Neural progenitor cell (in vitro differentiated cells): ENCODE data around the gene RNF220. TPM values are rescaled to one million over a fixed set of nuclear protein-coding genes. Genes with fewer than 3 reads are reported as not detected.

Source experiments
- DNase-seq: peaks from one replicate; pipeline ENCODE4 v3.0.0-alpha.2; 2016; ENCODE audit warnings: low spot score
- H2AFZ ChIP-seq: fragments of 200-600 bp; sonication (generic); replicated peaks from 2 replicates; pipeline ENCODE4 v1.6.1; 2016; ENCODE audit warnings: antibody characterized with exemption
- H3F3A ChIP-seq: fragments of 200-600 bp; sonication (generic); 2 replicates; pipeline ENCODE4 v1.6.1; 2016; ENCODE audit warnings: antibody characterized with exemption, low read depth
- H3K27ac ChIP-seq: fragments of 200-600 bp; sonication (generic); 2 replicates; pipeline ENCODE4 v1.5.1; 2016; ENCODE audit warnings: mild to moderate bottlenecking
- H3K27me3 ChIP-seq: fragments of 200-600 bp; sonication (generic); 2 replicates; pipeline ENCODE4 v1.6.1; 2016; ENCODE audit warnings: mild to moderate bottlenecking, moderate library complexity
- H3K36me3 ChIP-seq: fragments of 200-600 bp; sonication (generic); 2 replicates; pipeline ENCODE4 v1.5.1; 2016
- H3K4me1 ChIP-seq: fragments of 200-600 bp; sonication (generic); 2 replicates; pipeline ENCODE4 v1.6.1; 2016; ENCODE audit warnings: mixed run types
- H3K4me2 ChIP-seq: fragments of 200-600 bp; sonication (generic); 2 replicates; pipeline ENCODE4 v1.6.1; 2016
- H3K4me3 ChIP-seq: fragments of 200-600 bp; sonication (generic); 2 replicates; pipeline ENCODE4 v1.5.1; 2016
- H3K79me2 ChIP-seq: fragments of 200-600 bp; sonication (generic); 2 replicates; pipeline ENCODE4 v1.6.1; 2016; ENCODE audit warnings: low read depth
- H3K9ac ChIP-seq: fragments of 200-600 bp; sonication (generic); 2 replicates; pipeline ENCODE4 v1.6.1; 2016
- H3K9me3 ChIP-seq: fragments of 200-600 bp; sonication (generic); 2 replicates; pipeline ENCODE4 v1.5.1; 2016; ENCODE audit warnings: low read depth
- H4K20me1 ChIP-seq: fragments of 200-600 bp; sonication (generic); 2 replicates; pipeline ENCODE4 v1.6.1; 2016; ENCODE audit warnings: low read depth
- H3K27ac Mint-ChIP-seq: 3 replicates; pipeline ENCODE4 v1.8.0; 2021; ENCODE audit warnings: mixed read lengths
- H3K27me3 Mint-ChIP-seq: 2 replicates; pipeline ENCODE4 v1.8.0; 2022; ENCODE audit warnings: low read depth, mild to moderate bottlenecking, inconsistent platforms, moderate library complexity, mixed read lengths; ENCODE audit not compliant: insufficient read depth
- H3K36me3 Mint-ChIP-seq: 3 replicates; pipeline ENCODE4 v1.8.0; 2021; ENCODE audit warnings: mixed read lengths
- H3K4me1 Mint-ChIP-seq: 3 replicates; pipeline ENCODE4 v1.8.0; 2021; ENCODE audit warnings: mixed read lengths
- H3K4me3 Mint-ChIP-seq: 3 replicates; pipeline ENCODE4 v1.8.0; 2021; ENCODE audit warnings: mild to moderate bottlenecking, moderate library complexity, mixed read lengths
- H3K9me3 Mint-ChIP-seq: 3 replicates; pipeline ENCODE4 v1.8.0; 2020; ENCODE audit warnings: mixed read lengths
- EZH2 ChIP-seq: fragments of 200-600 bp; sonication (generic); IDR thresholded peaks from 2 replicates; pipeline ENCODE4 v1.6.1; 2017; ENCODE audit warnings: antibody characterized with exemption, mild to moderate bottlenecking, moderate library complexity
- EZH2phosphoT487 ChIP-seq: fragments of 200-600 bp; sonication (generic); IDR thresholded peaks from 2 replicates; pipeline ENCODE4 v1.6.1; 2017; ENCODE audit warnings: antibody characterized with exemption
- total RNA-seq: library from RNA; depleted of rRNA; stranded (reverse); fragments of >200 nt; gene quantifications from 2 replicates; pipeline ENCODE4 v1.2.3, GENCODE V29; 2015; ENCODE audit warnings: low replicate concordance
- TF ChIP-seq, protein P1 (sequence below): fragments of 200-600 bp; sonication (generic); IDR thresholded peaks from 2 replicates; pipeline ENCODE4 v1.5.1; 2017; ENCODE audit warnings: antibody characterized with exemption, mild to moderate bottlenecking

RNF220 gene
- total RNA-seq, 1 donor from 2014 or later = 93.8 TPM

DNA sequence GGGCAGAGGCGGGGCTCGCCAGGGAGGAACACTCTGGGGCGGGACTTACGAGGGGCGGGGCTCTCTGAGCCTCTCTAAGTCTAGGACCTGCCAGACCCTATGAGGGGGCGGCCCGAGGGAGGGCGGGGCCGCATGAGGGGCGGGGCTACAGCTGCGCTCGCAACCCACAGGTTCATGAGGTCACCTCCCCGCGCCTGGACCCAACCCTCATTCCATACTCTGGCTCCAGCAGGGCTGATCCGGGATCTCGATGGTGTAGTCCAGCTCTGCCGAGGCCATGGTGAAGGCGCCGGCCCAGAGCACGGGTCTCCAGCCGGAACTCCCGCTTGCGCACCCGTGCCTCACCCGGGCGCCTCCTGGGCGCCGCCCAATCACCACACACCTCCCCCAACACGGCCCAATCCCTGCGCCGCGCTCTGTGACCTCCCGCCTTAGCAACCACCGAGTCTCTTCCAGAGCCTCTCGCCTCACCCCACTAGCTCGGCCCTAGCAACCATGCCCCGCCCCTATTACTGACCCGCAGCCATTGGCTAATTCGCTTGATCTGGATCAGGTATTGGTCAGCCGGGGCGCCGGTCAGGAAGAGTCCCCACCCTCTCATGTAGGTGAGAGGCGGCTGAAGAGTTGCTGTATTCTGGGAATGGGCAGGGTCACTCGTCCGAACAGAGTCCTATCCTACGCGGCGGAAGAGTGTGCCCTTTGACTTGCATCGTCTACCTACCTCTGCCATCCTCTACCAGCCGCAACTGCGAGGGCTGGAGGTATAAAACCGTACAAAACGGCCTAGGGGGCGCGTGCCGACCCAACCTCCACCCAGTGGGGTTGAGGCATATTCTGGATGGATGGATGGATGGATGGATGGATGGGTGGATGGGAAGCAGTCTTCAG lies 269.3 kb downstream of the RNF220 start, which contains the start of the genes ARMH1 and TMEM53:
Gene ARMH1 (plus strand): TSS at position 602 of the 888 bp plus-strand sequence. CDS start 14,984 bp downstream, outside the sequence.
Gene TMEM53 (minus strand): TSS at position 369 of the 888 bp plus-strand sequence. CDS start 90 bp downstream, at position 279.
- TF ChIP-seq EZH2phosphoT487 = no peak
- TF ChIP-seq EZH2 = no peak
- TF ChIP-seq, protein P1, sequence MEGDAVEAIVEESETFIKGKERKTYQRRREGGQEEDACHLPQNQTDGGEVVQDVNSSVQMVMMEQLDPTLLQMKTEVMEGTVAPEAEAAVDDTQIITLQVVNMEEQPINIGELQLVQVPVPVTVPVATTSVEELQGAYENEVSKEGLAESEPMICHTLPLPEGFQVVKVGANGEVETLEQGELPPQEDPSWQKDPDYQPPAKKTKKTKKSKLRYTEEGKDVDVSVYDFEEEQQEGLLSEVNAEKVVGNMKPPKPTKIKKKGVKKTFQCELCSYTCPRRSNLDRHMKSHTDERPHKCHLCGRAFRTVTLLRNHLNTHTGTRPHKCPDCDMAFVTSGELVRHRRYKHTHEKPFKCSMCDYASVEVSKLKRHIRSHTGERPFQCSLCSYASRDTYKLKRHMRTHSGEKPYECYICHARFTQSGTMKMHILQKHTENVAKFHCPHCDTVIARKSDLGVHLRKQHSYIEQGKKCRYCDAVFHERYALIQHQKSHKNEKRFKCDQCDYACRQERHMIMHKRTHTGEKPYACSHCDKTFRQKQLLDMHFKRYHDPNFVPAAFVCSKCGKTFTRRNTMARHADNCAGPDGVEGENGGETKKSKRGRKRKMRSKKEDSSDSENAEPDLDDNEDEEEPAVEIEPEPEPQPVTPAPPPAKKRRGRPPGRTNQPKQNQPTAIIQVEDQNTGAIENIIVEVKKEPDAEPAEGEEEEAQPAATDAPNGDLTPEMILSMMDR = no peak
- Mint-ChIP-seq H3K36me3 (no peaks in the 10 kb centered on the region), H3K27me3 (peaks cover 8% of the 10 kb centered on the region), H3K9me3 (no peaks in the 10 kb centered on the region), H3K4me3 (peak within 1 kb of the TSS; percentile 92), H3K27ac (peak within 1 kb of the TSS; percentile 27), H3K4me1 (peaks cover 36% of the 10 kb centered on the region)
- no peaks in the 10 kb centered on the region for H3K36me3 ChIP-seq
- H3K79me2 ChIP-seq = no peaks in the 10 kb centered on the region
- peaks cover 12% of the 10 kb centered on the region for H3F3A ChIP-seq
- H3K9ac ChIP-seq = peak within 1 kb of the TSS; percentile 38
- H3K4me3 ChIP-seq = peak within 1 kb of the TSS; percentile 82
- peak; percentile 100 for DNase-seq
- H4K20me1 ChIP-seq = no peaks in the 10 kb centered on the region
- H3K4me1 ChIP-seq = peaks cover 21% of the 10 kb centered on the region
- H3K27me3 ChIP-seq = no peaks in the 10 kb centered on the region
- peak within 1 kb of the TSS; percentile 87 for H3K4me2 ChIP-seq
- H2AFZ ChIP-seq = peak within 1 kb of the TSS; percentile 98
- H3K9me3 ChIP-seq = no peaks in the 10 kb centered on the region
- no peak within 1 kb of the TSS for H3K27ac ChIP-seq

DNA sequence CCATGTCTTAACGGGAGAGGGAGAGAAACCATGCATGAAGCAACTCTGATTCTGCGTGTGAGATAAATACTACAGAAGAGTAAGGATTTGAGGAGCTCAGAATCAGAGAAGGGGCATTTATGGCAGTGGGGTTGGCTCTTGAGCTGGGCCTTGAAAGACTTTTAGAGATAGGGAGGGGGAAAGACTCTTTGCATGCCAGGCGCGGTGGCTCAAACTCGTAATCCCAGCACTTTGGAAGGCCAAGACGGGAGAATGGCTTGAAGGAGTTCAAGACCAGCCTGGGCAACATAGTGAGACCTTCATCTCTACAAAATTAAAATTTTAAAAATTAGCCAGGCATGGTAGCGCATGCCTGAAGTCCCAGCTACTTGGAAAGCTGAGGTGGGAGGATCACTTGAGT lies 270.1 kb downstream of the RNF220 start:
- DNase-seq = no peak
- H3K27ac Mint-ChIP-seq = peak overlapping the region; percentile 21
- Histone ChIP-seq H3K4me3 (peak overlapping the region; percentile 82), H2AFZ (no peak overlapping the region), H3K79me2 (no peaks in the 10 kb centered on the region), H3K27ac (no peak overlapping the region), H3K36me3 (no peaks in the 10 kb centered on the region), H3K4me1 (peaks cover 21% of the 10 kb centered on the region), H4K20me1 (no peaks in the 10 kb centered on the region), H3K9ac (no peak overlapping the region), H3K27me3 (no peaks in the 10 kb centered on the region), H3K4me2 (peak overlapping the region; percentile 87), H3F3A (peaks cover 12% of the 10 kb centered on the region), H3K9me3 (no peaks in the 10 kb centered on the region)
- TF ChIP-seq, protein P1 = no peak
- no peak for TF ChIP-seq EZH2phosphoT487
- peaks cover 8% of the 10 kb centered on the region for H3K27me3 Mint-ChIP-seq
- H3K4me3 Mint-ChIP-seq = peak overlapping the region; percentile 92
- H3K36me3 Mint-ChIP-seq = peaks cover 4% of the 10 kb centered on the region
- H3K4me1 Mint-ChIP-seq = peaks cover 32% of the 10 kb centered on the region
- no peaks in the 10 kb centered on the region for H3K9me3 Mint-ChIP-seq

DNA sequence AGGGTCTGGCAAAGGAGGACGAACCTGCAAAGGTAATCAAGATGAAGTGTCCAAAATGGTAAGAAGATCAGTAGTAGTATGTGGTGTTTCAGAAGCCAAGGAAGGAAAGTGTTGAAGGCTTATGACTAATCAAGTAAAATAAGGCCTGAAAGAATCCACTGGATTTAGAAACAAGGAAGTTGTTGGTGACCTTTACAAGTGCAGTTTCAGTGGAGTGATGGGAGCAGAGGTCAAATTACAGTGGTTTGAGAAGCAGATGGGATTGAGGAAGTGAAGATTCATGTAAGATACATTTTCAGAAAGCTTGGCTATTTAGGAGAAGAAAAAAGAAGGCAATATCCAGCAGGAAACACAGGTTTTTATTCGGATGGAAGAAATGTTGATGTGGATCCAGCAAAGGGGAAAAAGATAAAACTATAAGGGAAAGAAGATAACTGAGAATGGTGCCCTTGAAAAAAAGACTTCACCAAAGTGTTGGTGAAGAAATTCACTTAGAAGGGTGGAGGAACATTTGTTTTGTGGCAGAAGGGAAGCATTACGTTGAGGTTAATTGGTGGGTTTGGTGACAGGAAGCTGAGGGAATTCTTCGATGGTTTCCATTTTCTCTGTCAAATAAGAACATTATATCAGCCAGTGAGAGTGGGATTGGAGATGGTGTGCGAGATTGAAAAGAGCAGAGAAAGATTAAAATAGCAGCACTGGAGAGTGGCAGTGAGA lies 271.6 kb downstream of the RNF220 start:
- TF ChIP-seq EZH2 (no peak), EZH2phosphoT487 (no peak)
- TF ChIP-seq, protein P1 = no peak
- DNase-seq = no peak
- H3K4me1 ChIP-seq = peaks cover 21% of the 10 kb centered on the region
- H3K79me2 ChIP-seq = no peaks in the 10 kb centered on the region
- H3K36me3 ChIP-seq = no peaks in the 10 kb centered on the region
- Mint-ChIP-seq H3K4me1 (peaks cover 30% of the 10 kb centered on the region), H3K9me3 (no peaks in the 10 kb centered on the region), H3K27me3 (peaks cover 8% of the 10 kb centered on the region), H3K4me3 (no peak overlapping the region), H3K27ac (no peak overlapping the region), H3K36me3 (peaks cover 8% of the 10 kb centered on the region)
- H3F3A ChIP-seq = peaks cover 12% of the 10 kb centered on the region
- H3K9me3 ChIP-seq = no peaks in the 10 kb centered on the region
- no peak overlapping the region for H3K4me2 ChIP-seq
- no peak overlapping the region for H2AFZ ChIP-seq
- no peak overlapping the region for H3K27ac ChIP-seq
- no peak overlapping the region for H3K4me3 ChIP-seq
- H3K9ac ChIP-seq = no peak overlapping the region
- H3K27me3 ChIP-seq = no peaks in the 10 kb centered on the region
- no peaks in the 10 kb centered on the region for H4K20me1 ChIP-seq
